Measurements from ENCODE around the gene RPL27. TPM values are rescaled to one million over a fixed set of nuclear protein-coding genes. Genes with fewer than 3 reads are reported as not detected.

The RPL27 gene
- total and polyA plus RNA-seq, 2 of the 13 experiments (the other 11 are each of a cell fraction or from before 2014, with no cell fraction given): 1,585 to 5,840 TPM

DNA sequence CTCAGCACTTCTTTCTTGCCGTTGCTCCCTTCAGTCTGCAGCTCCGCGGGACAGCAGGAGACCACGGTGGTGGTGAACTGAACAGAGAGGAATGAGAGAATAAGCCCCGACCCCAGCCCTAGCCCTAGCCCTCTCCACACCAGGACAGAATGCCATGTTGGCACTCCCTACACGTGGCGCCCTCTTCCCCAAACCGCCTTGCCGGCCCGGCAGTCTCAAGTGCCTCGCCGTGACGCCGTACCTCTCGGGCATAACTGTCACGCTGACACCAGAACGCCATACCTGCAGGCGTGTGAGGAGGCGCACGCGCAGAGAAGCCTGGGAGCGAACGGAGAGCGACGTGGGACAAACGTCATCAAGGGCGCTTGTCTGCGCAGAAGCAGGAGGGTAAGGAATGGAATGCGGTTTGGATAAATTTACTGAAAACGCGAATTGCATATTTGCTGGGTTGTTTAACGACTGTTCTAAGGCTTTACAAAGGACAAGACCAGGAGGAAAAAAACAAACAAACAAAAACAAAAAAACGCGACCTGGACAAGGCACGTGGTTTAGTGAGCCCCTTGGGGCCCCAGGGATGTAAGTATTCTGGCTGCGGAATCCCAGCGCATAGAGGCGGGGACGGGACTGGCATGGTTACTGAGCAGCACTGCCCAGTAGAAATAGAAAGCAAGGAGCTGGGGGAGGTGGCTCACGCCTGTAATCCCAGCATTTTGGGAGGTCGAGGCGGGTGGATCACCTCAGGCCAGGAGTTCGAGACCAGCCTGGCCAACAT is 33.9 kb upstream of the RPL27 start, which contains the start of gene AARSD1 (continued):
- TF ChIP-seq, protein P1, sequence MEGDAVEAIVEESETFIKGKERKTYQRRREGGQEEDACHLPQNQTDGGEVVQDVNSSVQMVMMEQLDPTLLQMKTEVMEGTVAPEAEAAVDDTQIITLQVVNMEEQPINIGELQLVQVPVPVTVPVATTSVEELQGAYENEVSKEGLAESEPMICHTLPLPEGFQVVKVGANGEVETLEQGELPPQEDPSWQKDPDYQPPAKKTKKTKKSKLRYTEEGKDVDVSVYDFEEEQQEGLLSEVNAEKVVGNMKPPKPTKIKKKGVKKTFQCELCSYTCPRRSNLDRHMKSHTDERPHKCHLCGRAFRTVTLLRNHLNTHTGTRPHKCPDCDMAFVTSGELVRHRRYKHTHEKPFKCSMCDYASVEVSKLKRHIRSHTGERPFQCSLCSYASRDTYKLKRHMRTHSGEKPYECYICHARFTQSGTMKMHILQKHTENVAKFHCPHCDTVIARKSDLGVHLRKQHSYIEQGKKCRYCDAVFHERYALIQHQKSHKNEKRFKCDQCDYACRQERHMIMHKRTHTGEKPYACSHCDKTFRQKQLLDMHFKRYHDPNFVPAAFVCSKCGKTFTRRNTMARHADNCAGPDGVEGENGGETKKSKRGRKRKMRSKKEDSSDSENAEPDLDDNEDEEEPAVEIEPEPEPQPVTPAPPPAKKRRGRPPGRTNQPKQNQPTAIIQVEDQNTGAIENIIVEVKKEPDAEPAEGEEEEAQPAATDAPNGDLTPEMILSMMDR (CRISPR knock-in tag; IDR thresholded peaks at IDR 0.05): 0 out of 2 replicates have a peak, but pooled peaks have one; percentile 14
- TF ChIP-seq, protein P2, sequence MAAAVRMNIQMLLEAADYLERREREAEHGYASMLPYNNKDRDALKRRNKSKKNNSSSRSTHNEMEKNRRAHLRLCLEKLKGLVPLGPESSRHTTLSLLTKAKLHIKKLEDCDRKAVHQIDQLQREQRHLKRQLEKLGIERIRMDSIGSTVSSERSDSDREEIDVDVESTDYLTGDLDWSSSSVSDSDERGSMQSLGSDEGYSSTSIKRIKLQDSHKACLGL (CRISPR knock-in tag; IDR thresholded peaks at IDR 0.05): no peak
- TF ChIP-seq, protein P3, sequence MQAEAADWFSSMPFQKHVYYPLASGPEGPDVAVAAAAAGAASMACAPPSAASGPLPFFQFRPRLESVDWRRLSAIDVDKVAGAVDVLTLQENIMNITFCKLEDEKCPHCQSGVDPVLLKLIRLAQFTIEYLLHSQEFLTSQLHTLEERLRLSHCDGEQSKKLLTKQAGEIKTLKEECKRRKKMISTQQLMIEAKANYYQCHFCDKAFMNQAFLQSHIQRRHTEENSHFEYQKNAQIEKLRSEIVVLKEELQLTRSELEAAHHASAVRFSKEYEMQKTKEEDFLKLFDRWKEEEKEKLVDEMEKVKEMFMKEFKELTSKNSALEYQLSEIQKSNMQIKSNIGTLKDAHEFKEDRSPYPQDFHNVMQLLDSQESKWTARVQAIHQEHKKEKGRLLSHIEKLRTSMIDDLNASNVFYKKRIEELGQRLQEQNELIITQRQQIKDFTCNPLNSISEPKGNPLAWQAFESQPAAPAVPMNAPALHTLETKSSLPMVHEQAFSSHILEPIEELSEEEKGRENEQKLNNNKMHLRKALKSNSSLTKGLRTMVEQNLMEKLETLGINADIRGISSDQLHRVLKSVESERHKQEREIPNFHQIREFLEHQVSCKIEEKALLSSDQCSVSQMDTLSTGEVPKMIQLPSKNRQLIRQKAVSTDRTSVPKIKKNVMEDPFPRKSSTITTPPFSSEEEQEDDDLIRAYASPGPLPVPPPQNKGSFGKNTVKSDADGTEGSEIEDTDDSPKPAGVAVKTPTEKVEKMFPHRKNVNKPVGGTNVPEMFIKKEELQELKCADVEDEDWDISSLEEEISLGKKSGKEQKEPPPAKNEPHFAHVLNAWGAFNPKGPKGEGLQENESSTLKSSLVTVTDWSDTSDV (CRISPR knock-in tag; IDR thresholded peaks at IDR 0.05): 0 out of 2 replicates have a peak, but pooled peaks have one; percentile 45
- TF ChIP-seq MTA1 (CRISPR knock-in tag; IDR thresholded peaks at IDR 0.05; ENCODE audit: borderline replicate concordance): peak; percentile 56; the same call in 1 of the 2 replicates
- TF ChIP-seq YEATS2 (CRISPR knock-in tag; IDR thresholded peaks at IDR 0.05; ENCODE audit: borderline replicate concordance): peak; percentile 44; the same call in 1 of the 2 replicates
- TF ChIP-seq, protein P4, sequence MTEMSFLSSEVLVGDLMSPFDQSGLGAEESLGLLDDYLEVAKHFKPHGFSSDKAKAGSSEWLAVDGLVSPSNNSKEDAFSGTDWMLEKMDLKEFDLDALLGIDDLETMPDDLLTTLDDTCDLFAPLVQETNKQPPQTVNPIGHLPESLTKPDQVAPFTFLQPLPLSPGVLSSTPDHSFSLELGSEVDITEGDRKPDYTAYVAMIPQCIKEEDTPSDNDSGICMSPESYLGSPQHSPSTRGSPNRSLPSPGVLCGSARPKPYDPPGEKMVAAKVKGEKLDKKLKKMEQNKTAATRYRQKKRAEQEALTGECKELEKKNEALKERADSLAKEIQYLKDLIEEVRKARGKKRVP (CRISPR knock-in tag; IDR thresholded peaks at IDR 0.05): no peak
- no peak for TF ChIP-seq NFIB (CRISPR knock-in tag; IDR thresholded peaks at IDR 0.05; ENCODE audit: borderline replicate concordance)
- TF ChIP-seq, protein P5, sequence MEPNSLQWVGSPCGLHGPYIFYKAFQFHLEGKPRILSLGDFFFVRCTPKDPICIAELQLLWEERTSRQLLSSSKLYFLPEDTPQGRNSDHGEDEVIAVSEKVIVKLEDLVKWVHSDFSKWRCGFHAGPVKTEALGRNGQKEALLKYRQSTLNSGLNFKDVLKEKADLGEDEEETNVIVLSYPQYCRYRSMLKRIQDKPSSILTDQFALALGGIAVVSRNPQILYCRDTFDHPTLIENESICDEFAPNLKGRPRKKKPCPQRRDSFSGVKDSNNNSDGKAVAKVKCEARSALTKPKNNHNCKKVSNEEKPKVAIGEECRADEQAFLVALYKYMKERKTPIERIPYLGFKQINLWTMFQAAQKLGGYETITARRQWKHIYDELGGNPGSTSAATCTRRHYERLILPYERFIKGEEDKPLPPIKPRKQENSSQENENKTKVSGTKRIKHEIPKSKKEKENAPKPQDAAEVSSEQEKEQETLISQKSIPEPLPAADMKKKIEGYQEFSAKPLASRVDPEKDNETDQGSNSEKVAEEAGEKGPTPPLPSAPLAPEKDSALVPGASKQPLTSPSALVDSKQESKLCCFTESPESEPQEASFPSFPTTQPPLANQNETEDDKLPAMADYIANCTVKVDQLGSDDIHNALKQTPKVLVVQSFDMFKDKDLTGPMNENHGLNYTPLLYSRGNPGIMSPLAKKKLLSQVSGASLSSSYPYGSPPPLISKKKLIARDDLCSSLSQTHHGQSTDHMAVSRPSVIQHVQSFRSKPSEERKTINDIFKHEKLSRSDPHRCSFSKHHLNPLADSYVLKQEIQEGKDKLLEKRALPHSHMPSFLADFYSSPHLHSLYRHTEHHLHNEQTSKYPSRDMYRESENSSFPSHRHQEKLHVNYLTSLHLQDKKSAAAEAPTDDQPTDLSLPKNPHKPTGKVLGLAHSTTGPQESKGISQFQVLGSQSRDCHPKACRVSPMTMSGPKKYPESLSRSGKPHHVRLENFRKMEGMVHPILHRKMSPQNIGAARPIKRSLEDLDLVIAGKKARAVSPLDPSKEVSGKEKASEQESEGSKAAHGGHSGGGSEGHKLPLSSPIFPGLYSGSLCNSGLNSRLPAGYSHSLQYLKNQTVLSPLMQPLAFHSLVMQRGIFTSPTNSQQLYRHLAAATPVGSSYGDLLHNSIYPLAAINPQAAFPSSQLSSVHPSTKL (CRISPR knock-in tag; IDR thresholded peaks at IDR 0.05): peak; percentile 17; the same call in 1 of the 2 replicates
- no peak for TF ChIP-seq ZNF343 (CRISPR knock-in tag; IDR thresholded peaks at IDR 0.05)
- TF ChIP-seq, protein P6, sequence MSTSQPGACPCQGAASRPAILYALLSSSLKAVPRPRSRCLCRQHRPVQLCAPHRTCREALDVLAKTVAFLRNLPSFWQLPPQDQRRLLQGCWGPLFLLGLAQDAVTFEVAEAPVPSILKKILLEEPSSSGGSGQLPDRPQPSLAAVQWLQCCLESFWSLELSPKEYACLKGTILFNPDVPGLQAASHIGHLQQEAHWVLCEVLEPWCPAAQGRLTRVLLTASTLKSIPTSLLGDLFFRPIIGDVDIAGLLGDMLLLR (CRISPR knock-in tag; IDR thresholded peaks at IDR 0.05): peak; percentile 58; the same call in 1 of the 2 replicates

Data from HepG2 (cell line).